ENCODE results near the gene SLC2A13. TPM values are rescaled to one million over a fixed set of nuclear protein-coding genes. Genes with fewer than 3 reads are reported as not detected.

The SLC2A13 gene
- total and polyA plus RNA-seq, 4 donors, result 1.9 to 20.2 (median 6.9) TPM

DNA sequence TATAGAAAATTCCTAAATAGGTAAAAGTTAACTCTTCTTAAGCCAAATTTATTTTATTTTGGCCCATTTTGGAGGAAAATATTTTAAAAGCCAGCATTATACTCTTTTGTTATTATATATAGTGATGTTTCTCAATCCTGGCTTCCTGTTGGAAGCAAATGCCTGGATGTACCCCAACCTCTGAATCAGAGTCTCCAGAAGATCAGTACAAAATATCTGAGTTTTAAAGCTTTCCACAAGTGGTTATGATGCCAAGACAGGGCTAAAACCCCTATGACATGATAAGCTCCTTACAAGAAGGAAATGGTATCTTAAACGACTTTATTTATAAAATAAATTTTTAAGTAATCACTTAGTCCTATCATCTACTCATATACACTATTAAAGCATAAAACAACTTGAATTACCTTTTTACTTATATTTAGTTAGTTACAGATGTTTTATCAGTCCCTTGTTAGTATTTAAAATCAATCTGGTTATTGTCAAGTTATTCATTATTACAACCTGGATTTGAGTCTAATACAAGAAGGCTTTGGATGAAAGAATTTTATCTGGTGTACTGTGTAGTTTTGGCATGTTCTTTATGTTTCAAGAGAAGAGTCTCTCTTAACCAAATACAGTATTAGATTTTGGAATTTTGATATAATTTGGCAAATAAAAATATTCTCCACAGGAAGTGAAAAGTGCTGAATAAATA is 238.1 kb downstream of the SLC2A13 start:
- Histone ChIP-seq H3K4me3 (ENCODE audit: low read depth in 1 of 3, low read length in 3 of 3) (no peak overlapping the region), H3K4me1 (ENCODE audit: control insufficient read depth in 4 of 4, insufficient read depth in 4 of 4, low read length in 3 of 4) (peaks cover 0 to 3% (median 0%) of the 10 kb centered on the region in 4 donors), H3K9ac (ENCODE audit: low read depth in 1 of 2, low read length in 2 of 2) (no peak overlapping the region), H3K9me3 (ENCODE audit: control insufficient read depth in 4 of 4, low read length in 3 of 4) (no peaks in the 10 kb centered on the region), H3K36me3 (ENCODE audit: control insufficient read depth in 4 of 4, insufficient read depth in 3 of 4, low read depth in 1 of 4, low read length in 3 of 4) (no peaks in the 10 kb centered on the region), H3K27ac (ENCODE audit: low read depth in 1 of 2, low read length in 2 of 2) (no peak overlapping the region), H3K27me3 (ENCODE audit: control insufficient read depth in 4 of 4, insufficient read depth in 4 of 4, low read length in 3 of 4) (no peaks in the 10 kb centered on the region)
- DNase-seq (ENCODE audit: low spot score), result no peak
- 95% methylated on average over 1 of the region's 1 CpG for WGBS
- TF ChIP-seq TAF1 (conservative IDR thresholded peaks at IDR 0.05) (no peak), NR2F2 (IDR thresholded peaks at IDR 0.05) (no peak), FOXA1 (IDR thresholded peaks at IDR 0.05) (no peak)

DNA sequence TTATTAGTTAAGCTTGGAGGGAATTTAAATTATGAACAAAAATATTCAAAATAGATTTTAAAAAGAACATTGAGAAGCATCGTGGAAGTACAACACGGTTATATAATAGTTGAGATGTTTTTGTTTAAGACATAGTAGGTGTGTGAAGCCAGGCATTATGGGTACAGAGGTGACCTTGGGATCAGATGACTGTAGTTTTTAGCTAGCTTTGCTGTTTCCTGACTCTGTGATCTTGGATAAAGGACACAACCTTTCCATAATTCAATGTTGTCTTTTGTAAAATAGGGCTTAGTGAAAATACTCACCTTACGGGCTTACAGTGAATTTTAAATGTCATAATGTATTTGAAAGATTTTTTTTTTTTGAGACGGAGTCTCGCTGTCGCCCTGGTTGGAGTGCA is 239.7 kb downstream of the SLC2A13 start:
- DNase-seq (ENCODE audit: low spot score), result no peak
- no peaks in the 10 kb centered on the region for H3K36me3 ChIP-seq (ENCODE audit: control insufficient read depth in 4 of 4, insufficient read depth in 3 of 4, low read depth in 1 of 4, low read length in 3 of 4)
- no peak overlapping the region for H3K4me3 ChIP-seq (ENCODE audit: low read depth in 1 of 3, low read length in 3 of 3)
- no peak overlapping the region for H3K27ac ChIP-seq (ENCODE audit: low read depth in 1 of 2, low read length in 2 of 2)
- no peaks in the 10 kb centered on the region for H3K27me3 ChIP-seq (ENCODE audit: control insufficient read depth in 4 of 4, insufficient read depth in 4 of 4, low read length in 3 of 4)
- H3K4me1 ChIP-seq (ENCODE audit: control insufficient read depth in 4 of 4, insufficient read depth in 4 of 4, low read length in 3 of 4), result peaks cover 0 to 3% (median 0%) of the 10 kb centered on the region in 4 donors
- 97% methylated on average over 6 of the region's 6 CpGs for WGBS
- no peak overlapping the region for H3K9ac ChIP-seq (ENCODE audit: low read depth in 1 of 2, low read length in 2 of 2)
- TF ChIP-seq YY1 (IDR thresholded peaks at IDR 0.05) (no peak), TAF1 (conservative IDR thresholded peaks at IDR 0.05) (no peak), EGR1 (IDR thresholded peaks at IDR 0.05; ENCODE audit: low read depth in 2 of 2) (no peak)
- TF ChIP-seq, protein P1, sequence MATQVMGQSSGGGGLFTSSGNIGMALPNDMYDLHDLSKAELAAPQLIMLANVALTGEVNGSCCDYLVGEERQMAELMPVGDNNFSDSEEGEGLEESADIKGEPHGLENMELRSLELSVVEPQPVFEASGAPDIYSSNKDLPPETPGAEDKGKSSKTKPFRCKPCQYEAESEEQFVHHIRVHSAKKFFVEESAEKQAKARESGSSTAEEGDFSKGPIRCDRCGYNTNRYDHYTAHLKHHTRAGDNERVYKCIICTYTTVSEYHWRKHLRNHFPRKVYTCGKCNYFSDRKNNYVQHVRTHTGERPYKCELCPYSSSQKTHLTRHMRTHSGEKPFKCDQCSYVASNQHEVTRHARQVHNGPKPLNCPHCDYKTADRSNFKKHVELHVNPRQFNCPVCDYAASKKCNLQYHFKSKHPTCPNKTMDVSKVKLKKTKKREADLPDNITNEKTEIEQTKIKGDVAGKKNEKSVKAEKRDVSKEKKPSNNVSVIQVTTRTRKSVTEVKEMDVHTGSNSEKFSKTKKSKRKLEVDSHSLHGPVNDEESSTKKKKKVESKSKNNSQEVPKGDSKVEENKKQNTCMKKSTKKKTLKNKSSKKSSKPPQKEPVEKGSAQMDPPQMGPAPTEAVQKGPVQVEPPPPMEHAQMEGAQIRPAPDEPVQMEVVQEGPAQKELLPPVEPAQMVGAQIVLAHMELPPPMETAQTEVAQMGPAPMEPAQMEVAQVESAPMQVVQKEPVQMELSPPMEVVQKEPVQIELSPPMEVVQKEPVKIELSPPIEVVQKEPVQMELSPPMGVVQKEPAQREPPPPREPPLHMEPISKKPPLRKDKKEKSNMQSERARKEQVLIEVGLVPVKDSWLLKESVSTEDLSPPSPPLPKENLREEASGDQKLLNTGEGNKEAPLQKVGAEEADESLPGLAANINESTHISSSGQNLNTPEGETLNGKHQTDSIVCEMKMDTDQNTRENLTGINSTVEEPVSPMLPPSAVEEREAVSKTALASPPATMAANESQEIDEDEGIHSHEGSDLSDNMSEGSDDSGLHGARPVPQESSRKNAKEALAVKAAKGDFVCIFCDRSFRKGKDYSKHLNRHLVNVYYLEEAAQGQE (IDR thresholded peaks at IDR 0.05), result no peak
- no peaks in the 10 kb centered on the region for H3K9me3 ChIP-seq (ENCODE audit: control insufficient read depth in 4 of 4, low read length in 3 of 4)

DNA sequence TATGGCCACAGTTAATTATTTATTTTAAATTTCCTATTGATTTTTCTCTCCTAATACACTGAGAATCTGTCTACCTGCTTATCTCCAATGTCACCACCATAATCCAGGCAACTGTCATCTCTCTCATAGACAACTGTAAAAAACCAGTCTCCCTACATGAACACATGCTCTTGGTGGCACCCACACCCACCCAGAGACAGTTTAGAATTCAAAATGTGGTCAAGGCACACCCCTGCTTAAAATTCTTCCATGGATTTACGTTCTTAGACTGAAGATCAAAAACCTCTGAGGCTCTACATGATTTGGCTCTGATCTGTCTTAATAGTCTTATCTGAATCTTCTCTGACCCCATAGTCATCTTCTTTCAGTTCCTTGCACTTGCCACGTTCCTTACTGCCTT is 245.2 kb downstream of the SLC2A13 start:
- peaks cover 0 to 7% (median 0%) of the 10 kb centered on the region in 4 donors for H3K4me1 ChIP-seq (ENCODE audit: control insufficient read depth in 4 of 4, insufficient read depth in 4 of 4, low read length in 3 of 4)
- 93% methylated on average over 2 of the region's 2 CpGs for WGBS
- no peaks in the 10 kb centered on the region for H3K36me3 ChIP-seq (ENCODE audit: control insufficient read depth in 4 of 4, insufficient read depth in 3 of 4, low read depth in 1 of 4, low read length in 3 of 4)
- H3K9ac ChIP-seq (ENCODE audit: low read depth in 1 of 2, low read length in 2 of 2), result no peak overlapping the region
- no peak overlapping the region for H3K27ac ChIP-seq (ENCODE audit: low read depth in 1 of 2, low read length in 2 of 2)
- no peaks in the 10 kb centered on the region for H3K9me3 ChIP-seq (ENCODE audit: control insufficient read depth in 4 of 4, low read length in 3 of 4)
- H3K27me3 ChIP-seq (ENCODE audit: control insufficient read depth in 4 of 4, insufficient read depth in 4 of 4, low read length in 3 of 4), result no peaks in the 10 kb centered on the region
- no peak overlapping the region for H3K4me3 ChIP-seq (ENCODE audit: low read depth in 1 of 3, low read length in 3 of 3)
- TF ChIP-seq FOXA1 (IDR thresholded peaks at IDR 0.05) (no peak), YY1 (IDR thresholded peaks at IDR 0.05) (no peak), GABPA (IDR thresholded peaks at IDR 0.05 in 1 of 2, conservative IDR thresholded peaks at IDR 0.05 in 1 of 2) (no peak), HNF4G (IDR thresholded peaks at IDR 0.05) (no peak), JUND (IDR thresholded peaks at IDR 0.05) (no peak), SP1 (IDR thresholded peaks at IDR 0.05) (no peak), FOXA2 (IDR thresholded peaks at IDR 0.05) (no peak), TAF1 (conservative IDR thresholded peaks at IDR 0.05) (no peak)
- TF ChIP-seq, protein P1 (IDR thresholded peaks at IDR 0.05), result no peak
- TF ChIP-seq, protein P2, sequence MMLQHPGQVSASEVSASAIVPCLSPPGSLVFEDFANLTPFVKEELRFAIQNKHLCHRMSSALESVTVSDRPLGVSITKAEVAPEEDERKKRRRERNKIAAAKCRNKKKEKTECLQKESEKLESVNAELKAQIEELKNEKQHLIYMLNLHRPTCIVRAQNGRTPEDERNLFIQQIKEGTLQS (IDR thresholded peaks at IDR 0.05), result no peak
- TF ChIP-seq, protein P3, sequence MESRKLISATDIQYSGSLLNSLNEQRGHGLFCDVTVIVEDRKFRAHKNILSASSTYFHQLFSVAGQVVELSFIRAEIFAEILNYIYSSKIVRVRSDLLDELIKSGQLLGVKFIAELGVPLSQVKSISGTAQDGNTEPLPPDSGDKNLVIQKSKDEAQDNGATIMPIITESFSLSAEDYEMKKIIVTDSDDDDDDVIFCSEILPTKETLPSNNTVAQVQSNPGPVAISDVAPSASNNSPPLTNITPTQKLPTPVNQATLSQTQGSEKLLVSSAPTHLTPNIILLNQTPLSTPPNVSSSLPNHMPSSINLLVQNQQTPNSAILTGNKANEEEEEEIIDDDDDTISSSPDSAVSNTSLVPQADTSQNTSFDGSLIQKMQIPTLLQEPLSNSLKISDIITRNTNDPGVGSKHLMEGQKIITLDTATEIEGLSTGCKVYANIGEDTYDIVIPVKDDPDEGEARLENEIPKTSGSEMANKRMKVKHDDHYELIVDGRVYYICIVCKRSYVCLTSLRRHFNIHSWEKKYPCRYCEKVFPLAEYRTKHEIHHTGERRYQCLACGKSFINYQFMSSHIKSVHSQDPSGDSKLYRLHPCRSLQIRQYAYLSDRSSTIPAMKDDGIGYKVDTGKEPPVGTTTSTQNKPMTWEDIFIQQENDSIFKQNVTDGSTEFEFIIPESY (IDR thresholded peaks at IDR 0.05), result no peak
- TF ChIP-seq, protein P4, sequence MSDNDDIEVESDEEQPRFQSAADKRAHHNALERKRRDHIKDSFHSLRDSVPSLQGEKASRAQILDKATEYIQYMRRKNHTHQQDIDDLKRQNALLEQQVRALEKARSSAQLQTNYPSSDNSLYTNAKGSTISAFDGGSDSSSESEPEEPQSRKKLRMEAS (IDR thresholded peaks at IDR 0.05), result no peak
- no peak for DNase-seq (ENCODE audit: low spot score)
